HG02973 (cell line): ENCODE measurements around the gene ACOT7.
"Not testable (repeated sequence)": the region's sequence is repeated elsewhere in the genome, so short reads cannot be mapped to it uniquely, and the experiment has no call there.

Experiments used
- ATAC-seq: cut with Tn5 transposase; IDR thresholded peaks from one replicate; pipeline ENCODE4 v1.9.1; 2021; ENCODE audit warnings: moderate library complexity; ENCODE audit not compliant: unreplicated experiment

The ACOT7 gene

GRCh38 chr1:6241887-6242740, 151.5 kb downstream of the ACOT7 start:
- no peak for ATAC-seq

GRCh38 chr1:6241107-6241886, 152.3 kb downstream of the ACOT7 start:
- ATAC-seq: no peak

GRCh38 chr1:6239950-6240768, 153.4 kb downstream of the ACOT7 start:
- no peak for ATAC-seq

- no peak for ATAC-seq
Observed at GRCh38 chr1:6239213-6239752, 154.3 kb downstream of the ACOT7 start.

GRCh38 chr1:6237093-6237492, 156.5 kb downstream of the ACOT7 start:
- no peak for ATAC-seq

GRCh38 chr1:6235296-6235677, 158.3 kb downstream of the ACOT7 start:
- ATAC-seq: no peak

- no peak for ATAC-seq
Observed at GRCh38 chr1:6234502-6235295, 158.9 kb downstream of the ACOT7 start.

- ATAC-seq: no peak
Observed at GRCh38 chr1:6233376-6233775, 160.2 kb downstream of the ACOT7 start.

GRCh38 chr1:6225651-6226050, 167.9 kb downstream of the ACOT7 start:
- no peak for ATAC-seq

GRCh38 chr1:6224718-6225117, 168.8 kb downstream of the ACOT7 start:
- ATAC-seq: no peak

- no peak for ATAC-seq
Observed at GRCh38 chr1:6223617-6224016, 169.9 kb downstream of the ACOT7 start.

- ATAC-seq: no peak
Observed at GRCh38 chr1:6222636-6223035, 170.9 kb downstream of the ACOT7 start.

- ATAC-seq: no peak
Observed at GRCh38 chr1:6221210-6221784, 172.3 kb downstream of the ACOT7 start.

- ATAC-seq: no peak
Observed at GRCh38 chr1:6220236-6220635, 173.3 kb downstream of the ACOT7 start.

- ATAC-seq: not testable (repeated sequence)
Observed at GRCh38 chr1:6219641-6220040, 173.9 kb downstream of the ACOT7 start.

GRCh38 chr1:6218375-6219164, 175.0 kb downstream of the ACOT7 start:
- no peak for ATAC-seq
